ENCODE data around the gene BCAS3.

GRCh38 chr17:61395409-61395982 is 717.8 kb downstream of the BCAS3 start:
- TF ChIP-seq, protein P1, sequence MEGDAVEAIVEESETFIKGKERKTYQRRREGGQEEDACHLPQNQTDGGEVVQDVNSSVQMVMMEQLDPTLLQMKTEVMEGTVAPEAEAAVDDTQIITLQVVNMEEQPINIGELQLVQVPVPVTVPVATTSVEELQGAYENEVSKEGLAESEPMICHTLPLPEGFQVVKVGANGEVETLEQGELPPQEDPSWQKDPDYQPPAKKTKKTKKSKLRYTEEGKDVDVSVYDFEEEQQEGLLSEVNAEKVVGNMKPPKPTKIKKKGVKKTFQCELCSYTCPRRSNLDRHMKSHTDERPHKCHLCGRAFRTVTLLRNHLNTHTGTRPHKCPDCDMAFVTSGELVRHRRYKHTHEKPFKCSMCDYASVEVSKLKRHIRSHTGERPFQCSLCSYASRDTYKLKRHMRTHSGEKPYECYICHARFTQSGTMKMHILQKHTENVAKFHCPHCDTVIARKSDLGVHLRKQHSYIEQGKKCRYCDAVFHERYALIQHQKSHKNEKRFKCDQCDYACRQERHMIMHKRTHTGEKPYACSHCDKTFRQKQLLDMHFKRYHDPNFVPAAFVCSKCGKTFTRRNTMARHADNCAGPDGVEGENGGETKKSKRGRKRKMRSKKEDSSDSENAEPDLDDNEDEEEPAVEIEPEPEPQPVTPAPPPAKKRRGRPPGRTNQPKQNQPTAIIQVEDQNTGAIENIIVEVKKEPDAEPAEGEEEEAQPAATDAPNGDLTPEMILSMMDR (conservative IDR thresholded peaks at IDR 0.05; ENCODE audit: low read length): no peak
- no peak for TF ChIP-seq EZH2phosphoT487 (IDR thresholded peaks at IDR 0.05; ENCODE audit: borderline replicate concordance, low read depth, low read length)
